ENCODE results near the gene ATRIP.

Gene ATRIP

GRCh38 chr3:48433472-48434118, 12.9 kb upstream of the ATRIP start:
- Histone ChIP-seq H2BK12ac (ENCODE audit: low read length) (no peak overlapping the region), H4K8ac (ENCODE audit: low read depth, low read length) (no peak overlapping the region), H3K79me1 (ENCODE audit: low read depth, low read length) (peaks cover 7% of the 10 kb centered on the region), H2AFZ (ENCODE audit: low read length) (no peak overlapping the region), H3K23ac (ENCODE audit: low read depth, low read length, poor library complexity) (no peak overlapping the region), H2BK5ac (ENCODE audit: low read length) (no peak overlapping the region), H3K14ac (ENCODE audit: low read length) (no peak overlapping the region), H3K27me3 (ENCODE audit: control insufficient read depth in 3 of 3, insufficient read depth in 3 of 3, low read depth in 1 of 3, low read length in 3 of 3) (no peaks in the 10 kb centered on the region), H3K9ac (ENCODE audit: low read depth, low read length, poor library complexity) (no peak overlapping the region), H3K27ac (replicated peaks; ENCODE audit: low read length) (peak overlapping the region; percentile 75), H3K4me1 (ENCODE audit: control insufficient read depth in 2 of 2, insufficient read depth in 1 of 2, low read depth in 1 of 2, low read length in 2 of 2) (peaks cover 2 to 24% of the 10 kb centered on the region in 2 donors), H3K36me3 (replicated peaks in 1 of 2; ENCODE audit: control insufficient read depth in 2 of 2, insufficient read depth in 2 of 2, low read length in 2 of 2) (peaks cover 16 to 38% of the 10 kb centered on the region in 2 donors), H3K9me3 (replicated peaks in 1 of 2; ENCODE audit: control insufficient read depth in 2 of 2, insufficient read depth in 1 of 2, low read depth in 1 of 2, low read length in 2 of 2) (no peaks in the 10 kb centered on the region), H2BK15ac (ENCODE audit: low read length) (no peak overlapping the region), H2AK5ac (ENCODE audit: low read depth, low read length) (no peak overlapping the region), H3K18ac (ENCODE audit: low read length) (peak overlapping the region; percentile 25), H2BK120ac (ENCODE audit: low read depth, low read length) (no peak overlapping the region), H4K91ac (ENCODE audit: low read depth, low read length, poor library complexity) (no peak overlapping the region), H3K4me3 (ENCODE audit: low read length in 2 of 2) (no peak overlapping the region), H3K4me2 (ENCODE audit: insufficient read depth, low read length, poor library complexity, severe bottlenecking) (no peak overlapping the region), H3K4ac (ENCODE audit: low read length) (no peak overlapping the region)
- no peak for DNase-seq (ENCODE audit: low spot score)
- WGBS, 2 donors (ENCODE audit: extremely low coverage in 2 of 2, insufficient read length in 2 of 2, insufficient replicate concordance in 1 of 2), result no CpG with 5 or more reads among the region's 12 CpGs

GRCh38 chr3:48434591-48435222, 11.8 kb upstream of the ATRIP start:
- Histone ChIP-seq H3K36me3 (replicated peaks in 1 of 2; ENCODE audit: control insufficient read depth in 2 of 2, insufficient read depth in 2 of 2, low read length in 2 of 2) (peaks cover 16 to 38% of the 10 kb centered on the region in 2 donors), H3K23ac (ENCODE audit: low read depth, low read length, poor library complexity) (no peak overlapping the region), H2AFZ (ENCODE audit: low read length) (no peak overlapping the region), H3K79me1 (ENCODE audit: low read depth, low read length) (peaks cover 7% of the 10 kb centered on the region), H3K4me3 (ENCODE audit: low read length in 2 of 2) (no peak overlapping the region), H3K4me1 (ENCODE audit: control insufficient read depth in 2 of 2, insufficient read depth in 1 of 2, low read depth in 1 of 2, low read length in 2 of 2) (peaks cover 2 to 24% of the 10 kb centered on the region in 2 donors), H3K4me2 (ENCODE audit: insufficient read depth, low read length, poor library complexity, severe bottlenecking) (no peak overlapping the region), H2BK15ac (ENCODE audit: low read length) (peak overlapping the region; percentile 32), H2BK120ac (ENCODE audit: low read depth, low read length) (no peak overlapping the region), H3K9me3 (replicated peaks in 1 of 2; ENCODE audit: control insufficient read depth in 2 of 2, insufficient read depth in 1 of 2, low read depth in 1 of 2, low read length in 2 of 2) (no peaks in the 10 kb centered on the region), H3K18ac (ENCODE audit: low read length) (no peak overlapping the region), H3K27ac (replicated peaks; ENCODE audit: low read length) (no peak overlapping the region), H2BK12ac (ENCODE audit: low read length) (peak overlapping the region; percentile 41), H3K9ac (ENCODE audit: low read depth, low read length, poor library complexity) (peak overlapping the region; percentile 4), H3K4ac (ENCODE audit: low read length) (no peak overlapping the region), H3K14ac (ENCODE audit: low read length) (no peak overlapping the region), H2AK5ac (ENCODE audit: low read depth, low read length) (no peak overlapping the region), H3K27me3 (ENCODE audit: control insufficient read depth in 3 of 3, insufficient read depth in 3 of 3, low read depth in 1 of 3, low read length in 3 of 3) (no peaks in the 10 kb centered on the region), H4K8ac (ENCODE audit: low read depth, low read length) (no peak overlapping the region), H2BK5ac (ENCODE audit: low read length) (no peak overlapping the region), H4K91ac (ENCODE audit: low read depth, low read length, poor library complexity) (no peak overlapping the region)
- DNase-seq (ENCODE audit: low spot score), result no peak
- no CpG with 5 or more reads among the region's 15 CpGs for WGBS, 2 donors (ENCODE audit: extremely low coverage in 2 of 2, insufficient read length in 2 of 2, insufficient replicate concordance in 1 of 2)

GRCh38 chr3:48435223-48435595, 11.3 kb upstream of the ATRIP start:
- H3K4me1 ChIP-seq (ENCODE audit: control insufficient read depth in 2 of 2, insufficient read depth in 1 of 2, low read depth in 1 of 2, low read length in 2 of 2), result peaks cover under 1 to 23% of the 10 kb centered on the region in 2 donors
- no peak overlapping the region for H4K91ac ChIP-seq (ENCODE audit: low read depth, low read length, poor library complexity)
- H3K36me3 ChIP-seq (replicated peaks in 1 of 2; ENCODE audit: control insufficient read depth in 2 of 2, insufficient read depth in 2 of 2, low read length in 2 of 2), result peaks cover 16 to 38% of the 10 kb centered on the region in 2 donors
- no peak overlapping the region for H3K4me2 ChIP-seq (ENCODE audit: insufficient read depth, low read length, poor library complexity, severe bottlenecking)
- no peak overlapping the region for H3K14ac ChIP-seq (ENCODE audit: low read length)
- no peak overlapping the region for H4K8ac ChIP-seq (ENCODE audit: low read depth, low read length)
- no peak overlapping the region for H2BK5ac ChIP-seq (ENCODE audit: low read length)
- peak overlapping the region; percentile 19 for H2BK12ac ChIP-seq (ENCODE audit: low read length)
- H3K9ac ChIP-seq (ENCODE audit: low read depth, low read length, poor library complexity), result no peak overlapping the region
- DNase-seq (ENCODE audit: low spot score), result no peak
- no CpG with 5 or more reads among the region's 4 CpGs for WGBS, 2 donors (ENCODE audit: extremely low coverage in 2 of 2, insufficient read length in 2 of 2, insufficient replicate concordance in 1 of 2)
- H2AFZ ChIP-seq (ENCODE audit: low read length), result no peak overlapping the region
- no peak overlapping the region for H2BK120ac ChIP-seq (ENCODE audit: low read depth, low read length)
- H3K79me1 ChIP-seq (ENCODE audit: low read depth, low read length), result peaks cover 8% of the 10 kb centered on the region
- no peaks in the 10 kb centered on the region for H3K9me3 ChIP-seq (replicated peaks in 1 of 2; ENCODE audit: control insufficient read depth in 2 of 2, insufficient read depth in 1 of 2, low read depth in 1 of 2, low read length in 2 of 2)
- no peak overlapping the region for H3K18ac ChIP-seq (ENCODE audit: low read length)
- no peaks in the 10 kb centered on the region for H3K27me3 ChIP-seq (ENCODE audit: control insufficient read depth in 3 of 3, insufficient read depth in 3 of 3, low read depth in 1 of 3, low read length in 3 of 3)
- H3K27ac ChIP-seq (replicated peaks; ENCODE audit: low read length), result no peak overlapping the region
- H3K23ac ChIP-seq (ENCODE audit: low read depth, low read length, poor library complexity), result no peak overlapping the region
- no peak overlapping the region for H3K4ac ChIP-seq (ENCODE audit: low read length)
- no peak overlapping the region for H3K4me3 ChIP-seq (ENCODE audit: low read length in 2 of 2)
- H2BK15ac ChIP-seq (ENCODE audit: low read length), result peak overlapping the region; percentile 32
- no peak overlapping the region for H2AK5ac ChIP-seq (ENCODE audit: low read depth, low read length)

GRCh38 chr3:48435774-48436476, 10.6 kb upstream of the ATRIP start:
- Histone ChIP-seq H3K4me2 (ENCODE audit: insufficient read depth, low read length, poor library complexity, severe bottlenecking) (no peak overlapping the region), H3K4me3 (ENCODE audit: low read length in 2 of 2) (no peak overlapping the region), H3K4ac (ENCODE audit: low read length) (no peak overlapping the region), H3K27me3 (ENCODE audit: control insufficient read depth in 3 of 3, insufficient read depth in 3 of 3, low read depth in 1 of 3, low read length in 3 of 3) (no peaks in the 10 kb centered on the region), H2BK12ac (ENCODE audit: low read length) (no peak overlapping the region), H3K9me3 (replicated peaks in 1 of 2; ENCODE audit: control insufficient read depth in 2 of 2, insufficient read depth in 1 of 2, low read depth in 1 of 2, low read length in 2 of 2) (no peaks in the 10 kb centered on the region), H2BK120ac (ENCODE audit: low read depth, low read length) (no peak overlapping the region), H3K14ac (ENCODE audit: low read length) (no peak overlapping the region), H3K18ac (ENCODE audit: low read length) (no peak overlapping the region), H2AK5ac (ENCODE audit: low read depth, low read length) (no peak overlapping the region), H3K79me1 (ENCODE audit: low read depth, low read length) (peaks cover 7% of the 10 kb centered on the region), H3K23ac (ENCODE audit: low read depth, low read length, poor library complexity) (no peak overlapping the region), H4K91ac (ENCODE audit: low read depth, low read length, poor library complexity) (no peak overlapping the region), H4K8ac (ENCODE audit: low read depth, low read length) (no peak overlapping the region), H3K27ac (replicated peaks; ENCODE audit: low read length) (no peak overlapping the region), H2BK5ac (ENCODE audit: low read length) (no peak overlapping the region), H3K36me3 (replicated peaks in 1 of 2; ENCODE audit: control insufficient read depth in 2 of 2, insufficient read depth in 2 of 2, low read length in 2 of 2) (peaks cover 16 to 38% of the 10 kb centered on the region in 2 donors), H3K4me1 (ENCODE audit: control insufficient read depth in 2 of 2, insufficient read depth in 1 of 2, low read depth in 1 of 2, low read length in 2 of 2) (peaks cover 0 to 16% of the 10 kb centered on the region in 2 donors), H2BK15ac (ENCODE audit: low read length) (no peak overlapping the region), H2AFZ (ENCODE audit: low read length) (no peak overlapping the region), H3K9ac (ENCODE audit: low read depth, low read length, poor library complexity) (no peak overlapping the region)
- peak; percentile 89 for DNase-seq (ENCODE audit: low spot score)
- no CpG with 5 or more reads among the region's 7 CpGs for WGBS, 2 donors (ENCODE audit: extremely low coverage in 2 of 2, insufficient read length in 2 of 2, insufficient replicate concordance in 1 of 2)
